Brain microvascular endothelial cell (primary cell): ENCODE results near the gene CTU1.

Experiments used
- DNase-seq: peaks from one replicate; pipeline ENCODE4 v3.0.0-alpha.2; 2020
- H3K27ac ChIP-seq: fragments of 250-450 bp; sonication (Bioruptor Pico); 2 replicates; pipeline ENCODE4 v1.5.1; 2020; ENCODE audit warnings: mild to moderate bottlenecking, moderate library complexity
- H3K27me3 ChIP-seq: fragments of 250-450 bp; sonication (Bioruptor Pico); replicated peaks from 2 replicates; pipeline ENCODE4 v1.5.1; 2020; ENCODE audit warnings: mild to moderate bottlenecking
- H3K36me3 ChIP-seq: fragments of 250-450 bp; sonication (Bioruptor Pico); replicated peaks from 2 replicates; pipeline ENCODE4 v1.5.1; 2020; ENCODE audit warnings: mild to moderate bottlenecking
- H3K4me3 ChIP-seq: 2 replicates; pipeline ENCODE4 v1.5.1; 2011; ENCODE audit warnings: low read depth, mild to moderate bottlenecking, control low read depth, low read length, moderate library complexity
- CTCF ChIP-seq: IDR thresholded peaks from 2 replicates; pipeline ENCODE4 v1.5.1; 2011; ENCODE audit warnings: low read depth, mild to moderate bottlenecking, moderate library complexity, low read length, control low read depth, inconsistent platforms; ENCODE audit errors: missing control alignments
- in situ Hi-C: cut with HindIII; loops from 2 replicates; pipeline ENCODE4 v1.10.0; 2017; ENCODE audit warnings: low sequenced_read_pairs, low pct_ligation_motif_present

CTU1 gene

GRCh38 chr19:51128227-51128626 lies 20.0 kb upstream of the CTU1 start:
- Histone ChIP-seq H3K4me3 (no peak overlapping the region), H3K27me3 (no peaks in the 10 kb centered on the region), H3K36me3 (no peaks in the 10 kb centered on the region), H3K27ac (peak overlapping the region; percentile 26)
- in situ Hi-C loops, result no loop called here
- DNase-seq, result no peak
- no peak for TF ChIP-seq CTCF

- peak; percentile 76 for DNase-seq
- no peak for TF ChIP-seq CTCF
- H3K36me3 ChIP-seq, result no peaks in the 10 kb centered on the region
- H3K4me3 ChIP-seq, result no peak overlapping the region
- no peaks in the 10 kb centered on the region for H3K27me3 ChIP-seq
- in situ Hi-C loops, result no loop called here
- H3K27ac ChIP-seq, result no peak overlapping the region
These were observed 19.5 kb upstream of the CTU1 start for GRCh38 chr19:51127755-51128154.

- in situ Hi-C loops, result no loop called here
- no peak for TF ChIP-seq CTCF
- no peak for DNase-seq
- Histone ChIP-seq H3K4me3 (no peak overlapping the region), H3K27ac (no peak overlapping the region), H3K36me3 (no peaks in the 10 kb centered on the region), H3K27me3 (no peaks in the 10 kb centered on the region)
These were observed 18.8 kb upstream of the CTU1 start for GRCh38 chr19:51127032-51127431.

- Histone ChIP-seq H3K4me3 (no peak overlapping the region), H3K27me3 (no peaks in the 10 kb centered on the region), H3K27ac (no peak overlapping the region), H3K36me3 (no peaks in the 10 kb centered on the region)
- in situ Hi-C loops, result no loop called here
- TF ChIP-seq CTCF, result no peak
- no peak for DNase-seq
These were observed 17.3 kb upstream of the CTU1 start for GRCh38 chr19:51125421-51126075.

GRCh38 chr19:51124729-51125128 lies 16.5 kb upstream of the CTU1 start, which contains the start of gene SIGLEC9:
Gene SIGLEC9 (plus strand): TSS chr19:51124906. CDS start chr19:51124975, 69 bp downstream.
- no peak for DNase-seq
- in situ Hi-C loops, result no loop called here
- no peaks in the 10 kb centered on the region for H3K27me3 ChIP-seq
- no peak within 1 kb of the TSS for H3K4me3 ChIP-seq
- no peaks in the 10 kb centered on the region for H3K36me3 ChIP-seq
- TF ChIP-seq CTCF, result no peak
- H3K27ac ChIP-seq, result no peak within 1 kb of the TSS

GRCh38 chr19:51124216-51124615 lies 16.0 kb upstream of the CTU1 start:
- Histone ChIP-seq H3K36me3 (no peaks in the 10 kb centered on the region), H3K27ac (no peak overlapping the region), H3K4me3 (no peak overlapping the region), H3K27me3 (no peaks in the 10 kb centered on the region)
- TF ChIP-seq CTCF, result no peak
- in situ Hi-C loops, result no loop called here
- no peak for DNase-seq
